Measurements from ENCODE around the gene ZBTB14.

Gene ZBTB14, protein sequence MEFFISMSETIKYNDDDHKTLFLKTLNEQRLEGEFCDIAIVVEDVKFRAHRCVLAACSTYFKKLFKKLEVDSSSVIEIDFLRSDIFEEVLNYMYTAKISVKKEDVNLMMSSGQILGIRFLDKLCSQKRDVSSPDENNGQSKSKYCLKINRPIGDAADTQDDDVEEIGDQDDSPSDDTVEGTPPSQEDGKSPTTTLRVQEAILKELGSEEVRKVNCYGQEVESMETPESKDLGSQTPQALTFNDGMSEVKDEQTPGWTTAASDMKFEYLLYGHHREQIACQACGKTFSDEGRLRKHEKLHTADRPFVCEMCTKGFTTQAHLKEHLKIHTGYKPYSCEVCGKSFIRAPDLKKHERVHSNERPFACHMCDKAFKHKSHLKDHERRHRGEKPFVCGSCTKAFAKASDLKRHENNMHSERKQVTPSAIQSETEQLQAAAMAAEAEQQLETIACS

DNA sequence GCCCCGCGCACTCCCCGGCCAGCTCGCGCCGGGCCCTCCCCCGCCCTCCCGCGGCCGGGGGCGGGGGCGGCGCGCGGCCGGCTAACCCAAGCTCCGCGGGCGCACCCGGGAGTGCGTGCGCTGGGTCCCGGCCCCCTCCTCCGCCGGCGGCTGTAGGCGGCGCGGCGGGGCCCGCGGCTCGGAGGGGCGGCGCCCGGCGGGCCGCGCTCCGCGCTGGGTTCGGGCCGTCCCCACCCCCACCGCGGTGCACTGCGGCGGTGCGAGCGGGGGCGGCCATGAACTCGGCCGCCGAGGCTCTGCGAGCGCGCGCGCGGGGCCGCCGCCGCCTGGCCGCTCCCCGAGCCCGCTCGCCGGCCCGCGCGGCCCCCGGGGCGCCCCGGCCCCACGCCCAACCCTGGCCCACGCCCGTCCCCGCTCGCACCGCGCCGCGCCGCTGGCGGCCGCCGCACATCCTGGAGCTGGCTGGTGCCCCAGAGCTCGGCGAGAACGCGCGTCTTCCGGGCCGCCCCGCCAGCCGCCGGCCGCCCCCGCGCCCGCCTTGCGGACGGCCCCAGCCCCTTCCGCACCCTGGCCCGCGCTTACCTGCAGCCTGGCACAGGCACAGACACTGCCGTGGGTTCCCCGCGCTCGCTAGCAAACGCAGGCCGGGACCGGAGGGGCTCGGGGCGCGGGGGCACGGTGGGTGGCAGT lies at the start of gene ZBTB14:
Gene ZBTB14, minus strand, starts transcription at position 496 of the 690 bp plus-strand sequence. CDS start 2,480 bp downstream, outside the sequence.
- H3K4me3 ChIP-seq (ENCODE audit: low read depth, low read length), result peak within 1 kb of the TSS; percentile 86
- TF ChIP-seq, protein P1, sequence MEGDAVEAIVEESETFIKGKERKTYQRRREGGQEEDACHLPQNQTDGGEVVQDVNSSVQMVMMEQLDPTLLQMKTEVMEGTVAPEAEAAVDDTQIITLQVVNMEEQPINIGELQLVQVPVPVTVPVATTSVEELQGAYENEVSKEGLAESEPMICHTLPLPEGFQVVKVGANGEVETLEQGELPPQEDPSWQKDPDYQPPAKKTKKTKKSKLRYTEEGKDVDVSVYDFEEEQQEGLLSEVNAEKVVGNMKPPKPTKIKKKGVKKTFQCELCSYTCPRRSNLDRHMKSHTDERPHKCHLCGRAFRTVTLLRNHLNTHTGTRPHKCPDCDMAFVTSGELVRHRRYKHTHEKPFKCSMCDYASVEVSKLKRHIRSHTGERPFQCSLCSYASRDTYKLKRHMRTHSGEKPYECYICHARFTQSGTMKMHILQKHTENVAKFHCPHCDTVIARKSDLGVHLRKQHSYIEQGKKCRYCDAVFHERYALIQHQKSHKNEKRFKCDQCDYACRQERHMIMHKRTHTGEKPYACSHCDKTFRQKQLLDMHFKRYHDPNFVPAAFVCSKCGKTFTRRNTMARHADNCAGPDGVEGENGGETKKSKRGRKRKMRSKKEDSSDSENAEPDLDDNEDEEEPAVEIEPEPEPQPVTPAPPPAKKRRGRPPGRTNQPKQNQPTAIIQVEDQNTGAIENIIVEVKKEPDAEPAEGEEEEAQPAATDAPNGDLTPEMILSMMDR (IDR thresholded peaks at IDR 0.05; ENCODE audit: low read depth, low read length), result no peak

DNA sequence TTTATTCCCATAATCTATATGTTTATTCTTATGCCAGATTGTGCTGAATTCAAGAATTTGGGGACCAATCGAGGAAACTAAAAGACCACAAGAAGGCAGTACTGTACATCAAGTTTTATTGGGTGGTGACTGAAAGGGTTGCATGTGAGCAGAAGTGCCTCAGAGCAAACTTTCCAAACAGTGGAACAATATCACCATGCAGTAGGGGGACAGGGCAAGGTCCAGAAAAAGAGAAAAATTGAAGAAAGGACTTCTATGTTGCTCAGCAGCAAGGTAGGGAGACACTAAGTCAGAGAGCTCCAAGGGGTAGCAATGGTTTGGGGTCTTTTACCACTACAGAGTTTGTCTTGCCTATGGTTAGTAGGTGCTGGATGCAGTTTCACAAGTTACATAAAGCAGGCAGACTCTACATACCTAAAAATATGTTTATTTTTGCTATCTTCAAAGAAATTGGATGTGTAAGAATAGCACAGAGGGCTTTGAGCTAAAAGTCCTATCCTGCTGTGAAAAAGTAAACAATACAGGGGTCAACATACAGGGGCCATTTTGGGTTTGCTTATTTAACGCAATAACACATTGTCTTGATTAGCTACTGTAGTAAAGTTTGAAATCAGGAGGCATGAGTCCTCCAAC lies 43.8 kb upstream of the ZBTB14 start:
- TF ChIP-seq, protein P1 (IDR thresholded peaks at IDR 0.05; ENCODE audit: low read depth, low read length), result no peak

DNA sequence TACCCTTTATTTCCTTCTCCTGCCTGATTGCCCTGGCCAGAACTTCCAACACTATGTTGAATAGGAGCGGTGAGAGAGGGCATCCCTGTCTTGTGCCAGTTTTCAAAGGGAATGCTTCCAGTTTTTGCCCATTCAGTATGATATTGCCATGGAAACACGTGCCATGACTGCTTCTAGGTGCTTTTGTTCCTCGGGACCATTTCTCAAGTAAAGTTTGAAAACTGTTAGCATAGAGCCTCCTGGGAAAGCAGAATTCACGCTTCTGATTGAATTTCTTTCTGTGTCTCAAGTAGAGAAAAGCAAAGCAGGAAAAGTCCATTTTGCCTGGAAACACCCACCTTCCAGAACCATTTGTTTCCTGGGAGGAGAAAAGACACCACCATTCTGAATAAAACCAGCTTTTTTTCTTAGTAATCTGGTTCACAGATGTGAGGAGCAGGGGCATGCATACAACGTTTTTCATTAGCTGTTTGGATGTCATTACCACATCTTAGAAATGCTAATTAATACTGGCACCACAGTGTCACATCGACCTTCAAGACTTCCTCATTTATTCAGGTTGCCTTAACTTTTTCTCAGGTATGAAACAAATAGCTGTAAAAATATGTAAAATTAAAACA lies 39.0 kb upstream of the ZBTB14 start:
- H3K4me3 ChIP-seq (ENCODE audit: low read depth, low read length), result no peak overlapping the region
- TF ChIP-seq, protein P1 (IDR thresholded peaks at IDR 0.05; ENCODE audit: low read depth, low read length), result no peak

More for the DNA sequence above, 43.8 kb upstream of the ZBTB14 start:
- no peak overlapping the region for H3K4me3 ChIP-seq (ENCODE audit: low read depth, low read length)

DNA sequence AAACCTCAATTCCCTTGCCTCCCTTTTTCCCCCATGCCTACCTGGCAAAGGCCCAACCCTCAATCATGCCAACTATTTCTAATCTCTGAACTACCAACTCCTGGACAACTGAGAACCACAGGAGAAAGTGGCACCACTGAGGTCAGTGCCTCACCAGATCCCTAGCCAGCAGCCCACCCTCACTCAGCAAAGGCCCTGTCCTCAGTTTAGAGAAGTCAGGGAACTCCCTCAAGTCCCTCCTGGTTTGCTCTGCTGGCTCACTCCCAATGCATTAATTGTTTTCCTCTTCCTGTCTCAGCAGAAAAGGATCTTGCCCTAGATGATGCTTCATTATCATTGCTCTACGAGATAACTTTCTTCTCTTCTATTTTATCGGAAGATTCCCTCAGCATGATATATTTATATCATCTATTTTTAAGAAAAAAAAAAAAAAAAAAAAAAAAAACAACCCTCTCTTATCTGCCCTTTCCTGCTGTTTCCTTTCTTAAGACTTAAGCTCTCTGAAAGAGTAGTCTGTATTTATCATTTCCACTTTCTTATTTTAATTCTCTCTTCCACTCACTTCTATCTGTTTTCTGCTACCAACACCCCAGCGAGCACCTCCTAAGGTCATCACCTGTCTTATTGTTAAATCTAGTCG lies 22.7 kb upstream of the ZBTB14 start:
- TF ChIP-seq, protein P1 (IDR thresholded peaks at IDR 0.05; ENCODE audit: low read depth, low read length), result no peak
- no peak overlapping the region for H3K4me3 ChIP-seq (ENCODE audit: low read depth, low read length)

DNA sequence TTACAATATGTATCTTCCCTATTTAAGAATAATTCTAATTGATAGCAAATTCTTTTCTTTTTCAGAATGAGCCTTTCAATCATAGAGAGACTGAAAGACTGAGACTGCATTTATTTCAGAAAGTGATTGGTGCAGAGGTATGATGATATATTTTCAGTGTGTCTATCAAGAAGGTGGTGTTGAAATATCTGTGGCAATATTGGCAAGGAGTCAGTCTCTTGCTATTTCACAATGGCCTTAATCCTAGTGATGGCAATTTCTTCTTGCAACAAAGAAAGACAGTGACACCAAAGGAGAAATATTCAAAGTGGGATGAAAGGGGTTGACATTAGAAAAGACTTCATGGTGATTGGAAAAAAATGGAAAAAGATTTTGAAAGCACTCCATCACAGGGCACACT lies 21.7 kb upstream of the ZBTB14 start:
- H3K4me3 ChIP-seq (ENCODE audit: low read depth, low read length), result no peak overlapping the region
- TF ChIP-seq, protein P1 (IDR thresholded peaks at IDR 0.05; ENCODE audit: low read depth, low read length), result no peak

DNA sequence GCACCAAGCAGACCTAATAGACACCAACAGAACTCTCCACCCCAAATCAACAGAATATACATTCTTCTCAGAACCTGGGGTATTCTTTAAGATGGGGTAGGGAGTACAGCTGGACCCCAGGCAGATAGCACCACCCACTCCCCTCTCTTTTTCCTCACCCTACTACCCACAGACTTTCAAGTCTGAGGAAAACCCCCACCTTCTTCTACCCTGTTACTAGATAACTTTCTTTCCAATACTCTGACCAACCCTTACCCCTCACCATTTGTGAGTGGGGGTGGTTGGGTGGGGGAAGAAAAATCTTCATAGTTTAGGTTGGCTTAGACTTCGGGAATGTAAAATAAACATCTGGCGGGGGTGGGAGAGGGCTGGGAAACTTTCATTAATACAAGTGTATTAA lies 20.3 kb upstream of the ZBTB14 start:
- TF ChIP-seq, protein P1 (IDR thresholded peaks at IDR 0.05; ENCODE audit: low read depth, low read length), result no peak
- no peak overlapping the region for H3K4me3 ChIP-seq (ENCODE audit: low read depth, low read length)
